Thyroid gland (tissue), 4 donors: ENCODE measurements around the gene EXPH5.

Experiments
- POLR2A ChIP-seq, 2 donors: fragments of 450-650 bp; IDR thresholded peaks; one replicate each; pipeline ENCODE4 v1.6.1; 2017; ENCODE audit warnings: antibody characterized with exemption in 2 of 2, mild to moderate bottlenecking in 2 of 2, moderate library complexity in 1 of 2
- TF ChIP-seq, protein P1 (sequence below), 6 experiments: fragments of 200-600 bp in 3 of 6; fragments of 450-650 bp in 3 of 6; sonication (generic) in 3 of 6; IDR thresholded peaks; one replicate each; pipeline ENCODE4 v1.5.1; 2016 to 2019; ENCODE audit warnings: antibody characterized with exemption in 6 of 6, mild to moderate bottlenecking in 2 of 6, inconsistent platforms in 1 of 6, moderate library complexity in 1 of 6

DNA sequence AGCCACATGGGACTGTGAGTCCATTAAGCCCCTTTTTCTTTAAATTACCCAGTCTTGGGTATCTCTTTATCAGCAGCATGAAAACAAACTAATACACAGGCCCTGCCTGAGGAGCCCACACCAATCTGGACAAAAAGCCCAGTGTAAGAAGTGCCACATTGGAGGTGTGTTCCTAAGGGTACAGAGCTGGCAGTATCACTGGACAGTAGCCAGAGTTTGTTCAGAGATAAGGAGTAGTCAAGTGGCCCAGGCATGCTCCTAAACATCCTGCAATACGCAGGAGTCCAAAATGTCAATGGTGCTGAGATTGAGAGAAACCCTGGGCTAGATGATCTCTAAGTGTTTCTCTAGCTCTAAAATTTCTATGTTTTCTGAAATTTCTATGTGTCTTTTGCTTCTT lies 68.4 kb downstream of the EXPH5 start:
- TF ChIP-seq, protein P1, sequence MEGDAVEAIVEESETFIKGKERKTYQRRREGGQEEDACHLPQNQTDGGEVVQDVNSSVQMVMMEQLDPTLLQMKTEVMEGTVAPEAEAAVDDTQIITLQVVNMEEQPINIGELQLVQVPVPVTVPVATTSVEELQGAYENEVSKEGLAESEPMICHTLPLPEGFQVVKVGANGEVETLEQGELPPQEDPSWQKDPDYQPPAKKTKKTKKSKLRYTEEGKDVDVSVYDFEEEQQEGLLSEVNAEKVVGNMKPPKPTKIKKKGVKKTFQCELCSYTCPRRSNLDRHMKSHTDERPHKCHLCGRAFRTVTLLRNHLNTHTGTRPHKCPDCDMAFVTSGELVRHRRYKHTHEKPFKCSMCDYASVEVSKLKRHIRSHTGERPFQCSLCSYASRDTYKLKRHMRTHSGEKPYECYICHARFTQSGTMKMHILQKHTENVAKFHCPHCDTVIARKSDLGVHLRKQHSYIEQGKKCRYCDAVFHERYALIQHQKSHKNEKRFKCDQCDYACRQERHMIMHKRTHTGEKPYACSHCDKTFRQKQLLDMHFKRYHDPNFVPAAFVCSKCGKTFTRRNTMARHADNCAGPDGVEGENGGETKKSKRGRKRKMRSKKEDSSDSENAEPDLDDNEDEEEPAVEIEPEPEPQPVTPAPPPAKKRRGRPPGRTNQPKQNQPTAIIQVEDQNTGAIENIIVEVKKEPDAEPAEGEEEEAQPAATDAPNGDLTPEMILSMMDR (IDR thresholded peaks at IDR 0.05): no peak
- no peak for TF ChIP-seq POLR2A (IDR thresholded peaks at IDR 0.05)
